GM12891 (cell line): Measurements from ENCODE around the gene CYB5R3.
"Not testable (repeated sequence)": the region's sequence is repeated elsewhere in the genome, so short reads cannot be mapped to it uniquely, and the experiment has no call there.

ENCODE experiments used
- POLR2AphosphoS5 ChIP-seq: IDR thresholded peaks from 2 replicates; pipeline ENCODE4 v1.6.1; 2011; ENCODE audit warnings: low read depth, low read length, control low read depth
- TAF1 ChIP-seq: IDR thresholded peaks from 2 replicates; pipeline ENCODE4 v1.6.1; 2011; ENCODE audit warnings: low read depth, low read length, control low read depth

GRCh38 chr22:42571068-42571467 lies 78.1 kb downstream of the CYB5R3 start:
- not testable (repeated sequence) for TF ChIP-seq POLR2AphosphoS5, TAF1
